ENCODE data around the gene NFATC2. TPM values are rescaled to one million over a fixed set of nuclear protein-coding genes. Genes with fewer than 3 reads are reported as not detected.

NFATC2 gene
- total RNA-seq, 1 donor from 2014 or later: not detected

DNA sequence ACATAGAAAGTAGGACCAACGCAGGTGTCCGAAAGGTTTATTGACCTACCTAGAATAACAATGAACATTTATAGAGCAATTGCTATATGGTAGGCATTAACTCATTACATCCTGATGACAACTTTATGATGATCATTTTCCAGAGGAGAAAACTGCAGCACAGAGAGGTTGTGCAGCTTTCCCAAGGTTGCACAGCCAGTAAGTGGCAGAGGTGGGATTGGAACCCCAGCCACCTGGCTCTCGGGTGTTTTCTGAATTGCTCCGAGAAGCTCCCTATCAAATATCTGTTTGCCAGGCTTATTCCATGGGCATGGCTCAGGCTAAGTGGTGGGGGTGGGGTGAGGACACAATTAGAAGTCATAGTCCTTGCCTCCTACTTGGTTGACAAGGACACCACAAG is 24.1 kb upstream of the NFATC2 start:
- Histone ChIP-seq H3K27me3 (ENCODE audit: control insufficient read depth, insufficient read depth, low read length) (peaks cover 24% of the 10 kb centered on the region), H3K4me3 (ENCODE audit: low read depth, low read length) (no peak overlapping the region), H3K36me3 (ENCODE audit: control insufficient read depth, insufficient read depth, low read length) (no peaks in the 10 kb centered on the region)
- TF ChIP-seq CTCF (IDR thresholded peaks at IDR 0.05; ENCODE audit: insufficient read depth, low read length, severe bottlenecking): no peak
- FAIRE-seq (no peak), DNase-seq (ENCODE audit: low read depth) (no peak)

DNA sequence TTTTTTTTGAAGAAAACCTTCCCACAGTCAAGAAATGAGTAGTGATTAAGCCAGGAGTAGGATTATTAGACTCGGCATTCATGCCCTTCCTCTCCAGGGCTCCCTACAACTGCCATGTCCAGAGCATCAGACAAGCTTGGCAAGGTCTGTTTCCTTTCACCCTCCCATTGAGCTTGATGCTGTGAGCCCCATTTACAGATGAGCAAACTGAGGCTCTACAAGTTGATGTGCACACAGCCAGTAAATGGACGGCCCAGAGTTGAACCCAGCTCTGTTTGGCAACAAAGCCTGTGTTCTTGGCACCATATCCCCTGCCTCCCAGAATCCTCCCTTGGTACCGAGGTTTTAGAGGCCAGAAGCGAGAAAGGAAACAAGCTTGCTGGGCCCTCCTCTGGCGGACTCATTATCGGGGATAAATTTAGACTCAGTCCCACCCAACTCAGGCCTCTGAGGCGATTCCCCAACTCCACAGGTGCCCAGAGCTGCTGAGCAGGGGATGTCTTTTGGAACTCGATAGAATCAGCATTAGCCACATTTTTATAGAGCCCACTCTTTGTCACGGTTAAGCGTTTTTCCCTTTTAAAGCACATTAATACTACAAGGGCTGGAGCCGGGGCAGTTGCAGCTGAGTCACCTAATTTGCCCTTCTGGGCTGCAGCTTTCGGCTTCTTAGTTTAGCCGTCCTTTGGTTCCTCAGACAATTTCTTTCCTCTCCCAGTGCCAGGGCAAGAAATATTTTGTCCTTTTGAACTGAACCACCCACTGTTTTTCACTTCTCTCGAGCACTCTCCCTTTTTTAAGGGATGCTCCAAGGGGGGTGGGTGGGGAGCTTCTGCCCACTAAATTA is 23.0 kb upstream of the NFATC2 start:
- no peaks in the 10 kb centered on the region for H3K36me3 ChIP-seq (ENCODE audit: control insufficient read depth, insufficient read depth, low read length)
- no peak overlapping the region for H3K4me3 ChIP-seq (ENCODE audit: low read depth, low read length)
- H3K27me3 ChIP-seq (ENCODE audit: control insufficient read depth, insufficient read depth, low read length): peaks cover 28% of the 10 kb centered on the region
- TF ChIP-seq CTCF (IDR thresholded peaks at IDR 0.05; ENCODE audit: insufficient read depth, low read length, severe bottlenecking): no peak
- DNase-seq (ENCODE audit: low read depth) (no peak), FAIRE-seq (no peak)

DNA sequence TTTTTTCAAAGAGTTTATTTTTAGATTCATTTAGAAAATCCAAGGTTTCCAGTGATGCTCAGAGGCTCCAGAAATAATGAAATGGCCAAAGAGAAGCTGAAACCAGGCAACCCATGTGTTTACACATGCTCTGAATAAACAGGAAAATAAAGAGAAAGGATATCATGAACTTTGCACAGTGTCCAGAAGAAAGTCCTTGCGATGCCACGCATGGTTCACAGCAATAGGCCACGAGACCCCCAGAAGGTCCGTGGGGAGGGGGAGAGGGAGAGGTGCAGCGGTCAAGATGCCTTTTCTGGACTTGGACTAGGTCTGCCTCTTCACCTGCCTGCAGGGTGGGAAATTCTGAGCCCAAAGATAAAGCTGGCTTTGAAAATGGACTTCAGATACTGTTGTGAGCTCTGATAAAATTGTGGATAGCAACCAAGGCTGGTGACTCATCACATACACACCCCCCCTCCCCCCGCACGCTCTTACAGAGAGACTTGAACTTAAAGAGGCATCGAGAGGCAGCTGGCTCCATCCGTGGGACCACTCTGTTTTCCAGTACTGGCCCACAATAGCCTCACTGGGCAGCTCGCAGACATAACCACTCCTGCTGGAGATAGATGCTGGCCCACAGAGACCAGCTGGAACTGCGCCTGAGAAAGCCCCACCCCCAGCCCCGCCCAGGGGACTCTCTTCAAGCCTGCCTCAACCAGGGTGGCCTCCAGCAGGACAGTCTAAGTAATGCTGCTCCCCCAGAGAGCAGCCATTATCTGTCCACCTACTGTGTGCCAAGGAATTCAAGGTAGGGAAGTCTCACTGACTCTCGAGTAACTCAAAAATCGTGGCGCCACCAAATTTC is 21.2 kb upstream of the NFATC2 start:
- DNase-seq (ENCODE audit: low read depth): peak; percentile 60
- Histone ChIP-seq H3K4me3 (ENCODE audit: low read depth, low read length) (no peak overlapping the region), H3K27me3 (ENCODE audit: control insufficient read depth, insufficient read depth, low read length) (peaks cover 41% of the 10 kb centered on the region), H3K36me3 (ENCODE audit: control insufficient read depth, insufficient read depth, low read length) (no peaks in the 10 kb centered on the region)
- no peak for FAIRE-seq
- TF ChIP-seq CTCF (IDR thresholded peaks at IDR 0.05; ENCODE audit: insufficient read depth, low read length, severe bottlenecking): no peak

DNA sequence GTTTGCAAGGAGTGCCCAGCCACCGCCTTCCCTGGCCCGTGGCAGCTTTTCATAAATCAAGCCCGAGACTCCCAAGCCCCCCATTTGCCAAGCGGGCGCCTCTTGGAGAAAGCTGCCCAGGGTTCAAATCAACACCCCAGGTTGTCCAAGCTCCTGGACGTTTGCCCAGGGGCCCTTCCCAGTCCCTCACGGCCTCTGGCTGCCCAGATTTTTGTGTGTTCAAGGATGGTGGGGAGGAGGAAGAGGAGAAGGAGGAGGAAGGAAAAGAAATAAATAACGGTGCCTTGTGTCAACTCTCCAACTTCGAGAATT is 20.6 kb upstream of the NFATC2 start:
- Histone ChIP-seq H3K36me3 (ENCODE audit: control insufficient read depth, insufficient read depth, low read length) (no peaks in the 10 kb centered on the region), H3K27me3 (ENCODE audit: control insufficient read depth, insufficient read depth, low read length) (peaks cover 41% of the 10 kb centered on the region), H3K4me3 (ENCODE audit: low read depth, low read length) (no peak overlapping the region)
- no peak for TF ChIP-seq CTCF (IDR thresholded peaks at IDR 0.05; ENCODE audit: insufficient read depth, low read length, severe bottlenecking)
- no peak for DNase-seq (ENCODE audit: low read depth)
- no peak for FAIRE-seq

GRCh38 chr20:51562332-51563173 is 20.0 kb upstream of the NFATC2 start:
- TF ChIP-seq CTCF (IDR thresholded peaks at IDR 0.05; ENCODE audit: insufficient read depth, low read length, severe bottlenecking): no peak
- no peak overlapping the region for H3K4me3 ChIP-seq (ENCODE audit: low read depth, low read length)
- DNase-seq (ENCODE audit: low read depth) (peak; percentile 71), FAIRE-seq (no peak)
- no peaks in the 10 kb centered on the region for H3K36me3 ChIP-seq (ENCODE audit: control insufficient read depth, insufficient read depth, low read length)
- H3K27me3 ChIP-seq (ENCODE audit: control insufficient read depth, insufficient read depth, low read length): peaks cover 39% of the 10 kb centered on the region

Measured in bronchial epithelial cell (primary cell).